H4 (cell line): ENCODE results near the gene AP2S1. TPM values are rescaled to one million over a fixed set of nuclear protein-coding genes. Genes with fewer than 3 reads are reported as not detected.
"Not testable (repeated sequence)": the region's sequence is repeated elsewhere in the genome, so short reads cannot be mapped to it uniquely, and the experiment has no call there.

Experiments used
- DNase-seq: peaks from one replicate; pipeline ENCODE4 v3.0.0-alpha.2; 2015; ENCODE audit warnings: low spot score
- total RNA-seq: library from RNA; depleted of rRNA; stranded (reverse); fragments of >200 nt; shearing (Covaris generic); gene quantifications from 2 replicates; pipeline ENCODE4 v1.2.3, GENCODE V29; 2014; rRNA removed

Gene AP2S1
- total RNA-seq, 1 experiment from 2014 or later: 394 TPM

DNA sequence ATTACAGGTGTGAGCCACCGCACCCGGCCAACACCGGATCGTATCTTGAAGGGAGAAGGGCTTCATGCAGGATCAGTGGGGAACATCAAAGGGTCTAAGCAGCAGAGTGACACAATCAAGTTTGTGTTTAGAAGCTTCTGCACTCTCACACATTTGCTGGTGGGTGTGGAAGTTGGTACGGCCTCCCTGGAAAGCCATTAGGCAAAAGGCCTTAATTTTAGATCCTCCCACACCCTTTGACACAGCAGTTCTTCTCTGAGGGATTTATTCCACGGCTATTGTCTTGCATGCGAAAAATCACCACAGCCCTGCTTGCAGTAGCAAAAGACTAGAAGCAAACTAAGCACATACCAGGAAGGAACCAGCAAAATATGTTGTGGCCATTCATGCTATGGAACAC lies 44.0 kb downstream of the AP2S1 start:
- DNase-seq: no peak

GRCh38 chr19:46804432-46804831 lies 46.2 kb downstream of the AP2S1 start:
- not testable (repeated sequence) for DNase-seq

DNA sequence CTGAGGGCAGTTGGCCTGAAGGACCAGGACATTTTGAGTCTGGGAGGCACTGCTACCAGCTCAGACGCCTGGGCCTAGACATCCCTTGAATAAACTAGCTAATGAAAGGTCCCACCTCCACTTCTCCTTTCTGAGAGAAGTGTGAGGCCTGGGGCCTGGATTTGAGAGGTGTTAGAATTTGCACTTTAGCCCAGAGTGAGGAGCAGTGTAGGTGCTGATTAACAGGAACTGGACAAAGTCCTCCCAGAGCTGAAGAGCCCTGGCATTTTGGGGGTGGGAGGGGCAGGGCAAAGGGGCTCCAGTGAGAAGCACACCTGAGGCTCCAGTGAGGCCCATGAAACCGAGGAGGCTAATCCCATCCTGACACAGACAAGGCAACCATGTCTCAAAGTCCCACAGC lies 47.1 kb downstream of the AP2S1 start:
- DNase-seq: no peak

DNA sequence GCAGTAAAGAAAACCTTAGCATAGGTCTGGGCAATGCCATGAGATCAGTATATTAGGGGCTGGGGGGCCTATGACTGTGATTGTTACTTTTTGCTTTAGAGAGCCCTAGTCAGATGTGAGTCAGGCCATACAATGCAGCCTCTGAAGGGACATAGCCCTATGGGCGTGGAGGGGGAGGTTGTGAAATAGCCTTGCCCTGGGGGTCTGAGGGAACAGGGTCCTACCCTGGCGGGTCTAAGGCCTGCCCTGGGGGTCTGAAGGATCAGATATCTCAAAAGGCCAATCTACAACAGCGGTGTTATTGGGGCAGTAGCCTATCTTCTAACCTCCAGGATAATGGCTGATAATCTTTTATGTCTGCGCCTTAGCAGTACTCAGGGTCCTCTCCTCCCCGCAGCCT lies 48.5 kb downstream of the AP2S1 start:
- DNase-seq: no peak

DNA sequence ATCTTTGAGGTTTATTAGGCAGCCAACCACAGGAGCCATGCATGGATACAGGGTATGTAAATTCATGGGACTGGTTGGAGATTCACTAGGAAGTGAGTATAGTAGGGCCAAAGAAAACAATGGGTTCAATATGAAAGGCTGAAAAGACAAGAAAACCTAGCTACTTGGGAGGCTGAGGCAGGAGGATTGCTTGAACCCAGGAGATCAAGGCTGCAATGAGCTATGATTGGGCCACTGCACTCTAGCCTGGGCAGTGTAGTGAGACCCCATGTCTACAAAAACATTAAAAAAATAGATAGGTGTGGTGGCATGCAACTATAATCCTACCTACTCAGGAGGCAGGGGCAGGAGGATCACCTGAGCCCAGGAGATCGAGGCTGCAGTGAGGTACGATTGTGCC lies 51.9 kb downstream of the AP2S1 start:
- no peak for DNase-seq

- DNase-seq: no peak
Measured at GRCh38 chr19:46797881-46798280, 52.8 kb downstream of the AP2S1 start.

GRCh38 chr19:46791944-46792343 lies 58.7 kb downstream of the AP2S1 start:
- no peak for DNase-seq

- no peak for DNase-seq
Measured at GRCh38 chr19:46789371-46789770, 61.3 kb downstream of the AP2S1 start.

DNA sequence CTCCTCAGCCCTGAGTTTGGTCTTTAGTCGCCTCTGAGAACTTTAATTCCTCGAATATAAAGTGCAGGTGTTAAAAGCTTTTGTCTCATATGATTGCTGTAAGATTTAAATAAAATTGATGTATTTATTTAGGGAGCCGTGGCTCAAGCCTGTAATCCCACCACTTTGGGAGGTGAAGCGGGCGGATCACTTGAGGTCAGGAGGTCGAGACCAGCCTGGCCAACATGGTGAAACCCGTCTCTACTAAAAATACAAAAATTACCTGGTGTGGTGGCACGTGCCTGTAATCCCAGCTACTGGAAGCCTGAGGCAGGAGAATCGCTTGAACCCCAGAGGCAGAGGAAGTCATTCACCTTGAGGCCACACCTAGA lies 61.7 kb downstream of the AP2S1 start:
- DNase-seq: no peak

DNA sequence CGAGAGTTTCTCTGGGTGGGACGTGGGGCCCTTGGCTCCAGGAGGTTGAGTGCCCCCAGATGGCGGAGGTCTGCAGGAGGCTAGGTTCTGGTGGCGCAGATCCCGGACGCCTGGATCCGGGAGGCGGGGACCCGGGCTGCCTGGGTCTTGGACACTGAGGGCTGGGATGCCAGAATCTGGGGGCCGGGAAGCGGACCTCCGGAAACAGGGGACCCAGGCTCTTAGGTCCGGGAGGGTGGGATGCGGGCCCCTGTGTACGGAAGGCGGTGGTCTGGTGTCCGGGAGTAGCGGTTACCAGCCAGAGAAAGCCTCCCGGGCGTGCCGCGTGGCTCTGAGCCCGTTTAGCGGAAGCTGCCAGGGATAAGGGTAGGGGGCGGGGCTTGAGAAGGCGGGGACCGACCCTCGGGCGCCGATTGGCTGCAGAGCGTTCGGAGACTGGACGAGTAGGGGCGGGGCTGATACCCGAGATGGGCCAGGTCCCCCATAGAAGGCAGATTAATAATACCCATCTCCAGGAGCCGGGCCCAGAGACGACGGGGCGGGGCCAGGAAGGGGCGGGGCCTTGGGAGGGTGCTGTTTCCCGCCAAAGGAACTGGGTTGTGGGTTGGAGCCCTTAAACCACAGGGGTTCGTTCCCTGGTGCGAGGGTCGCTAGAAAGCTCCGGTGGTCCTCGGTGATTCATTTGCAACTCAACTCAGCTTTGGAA lies 62.2 kb downstream of the AP2S1 start, which contains the start of gene SLC1A5:
Gene SLC1A5, minus strand, starts transcription at position 333 of the 706 bp plus-strand sequence. CDS start 629 bp downstream, outside the sequence.
- DNase-seq: peak; percentile 98

Other genes with a start within 250 kb of the AP2S1 start
- gene CALM3, start 249.5 kb downstream of the AP2S1 start, total RNA-seq: 166 TPM in 2 replicates
- gene PTGIR, start 225.8 kb downstream of the AP2S1 start, total RNA-seq: 0.06 and 0.08 TPM in 2 replicates
- not detected in 2 replicates for gene GNG8, start 214.6 kb downstream of the AP2S1 start, total RNA-seq
- 0.56 and 0.78 TPM in 2 replicates for gene DACT3, start 189.7 kb downstream of the AP2S1 start, total RNA-seq
- gene PRKD2, start 133.7 kb downstream of the AP2S1 start, total RNA-seq: 14.3 and 18.0 TPM in 2 replicates
- gene FKRP, start 104.8 kb downstream of the AP2S1 start, total RNA-seq: 16.2 and 33.4 TPM in 2 replicates
- gene STRN4, start 104.4 kb downstream of the AP2S1 start, total RNA-seq: 29.9 and 33.5 TPM in 2 replicates
- gene SLC1A5, start 62.3 kb downstream of the AP2S1 start, total RNA-seq: 159 and 163 TPM in 2 replicates
- gene ARHGAP35, start 10.2 kb upstream of the AP2S1 start, total RNA-seq: 24.0 and 27.1 TPM in 2 replicates
- gene NPAS1, start 169.0 kb upstream of the AP2S1 start, total RNA-seq: 0.29 TPM in 1 of 2 replicates, not detected in the other
- 33.7 and 35.8 TPM in 2 replicates for gene TMEM160, start 197.8 kb upstream of the AP2S1 start, total RNA-seq